DOHH2 (cell line): ENCODE results near the gene EXOC3L1.

Source experiments
- CTCF ChIP-seq: fragments of 200-600 bp; sonication (generic); IDR thresholded peaks from one replicate; pipeline ENCODE4 v1.5.1; 2014; ENCODE audit warnings: antibody characterized with exemption, mild to moderate bottlenecking, low read depth, low read length; ENCODE audit not compliant: poor library complexity, severe bottlenecking
- EZH2phosphoT487 ChIP-seq: fragments of 200-600 bp; sonication (generic); IDR thresholded peaks from 2 replicates; pipeline ENCODE4 v1.6.1; 2017; ENCODE audit warnings: borderline replicate concordance, mild to moderate bottlenecking, antibody characterized with exemption, low read length, moderate library complexity, mixed read lengths

- TF ChIP-seq CTCF (no peak), EZH2phosphoT487 (no peak)
Observed at GRCh38 chr16:67157106-67157748, 32.7 kb downstream of the EXOC3L1 start.
